ENCODE data around the gene AP1S2. TPM values are rescaled to one million over a fixed set of nuclear protein-coding genes. Genes with fewer than 3 reads are reported as not detected.
"Not testable (repeated sequence)": the region's sequence is repeated elsewhere in the genome, so short reads cannot be mapped to it uniquely, and the experiment has no call there.

The AP1S2 gene
- total RNA-seq, 1 experiment from 2014 or later = 54.5 TPM

DNA sequence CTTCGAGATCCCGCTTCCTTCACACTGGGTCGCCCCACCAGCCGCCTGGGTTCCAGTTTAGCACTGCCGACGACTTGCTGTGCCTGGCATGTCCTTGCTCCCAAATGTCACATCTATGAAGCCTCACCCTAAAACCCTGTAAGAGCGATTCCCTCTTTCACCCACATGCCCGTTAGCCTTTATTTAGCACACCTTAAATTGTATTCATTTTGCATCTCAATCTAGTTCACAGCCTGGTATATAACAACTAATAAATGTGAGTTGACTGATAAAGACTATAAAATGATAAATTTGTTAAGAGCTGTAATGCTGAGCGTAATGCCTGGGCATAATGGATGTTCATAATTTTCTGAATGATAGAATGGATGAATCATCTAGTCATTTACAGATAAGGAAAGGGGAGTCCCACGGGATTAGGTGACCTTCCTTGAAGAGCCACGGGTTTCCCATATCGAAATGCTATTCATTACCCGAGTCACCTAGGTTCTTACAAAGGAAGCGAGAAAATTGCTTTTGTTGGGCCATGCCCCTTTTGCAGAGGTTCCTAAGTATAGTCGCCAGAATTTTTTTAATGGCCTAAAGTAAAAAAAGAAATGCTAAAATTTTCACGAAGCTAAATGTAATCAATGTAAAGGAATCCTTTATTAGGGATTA is 1.1 kb upstream of the AP1S2 start:
- no peak for DNase-seq (ENCODE audit: low spot score)

GRCh38 chrX:15854080-15854655 is 445 bp downstream of the AP1S2 start:
- peak; percentile 27 for DNase-seq (ENCODE audit: low spot score)

DNA sequence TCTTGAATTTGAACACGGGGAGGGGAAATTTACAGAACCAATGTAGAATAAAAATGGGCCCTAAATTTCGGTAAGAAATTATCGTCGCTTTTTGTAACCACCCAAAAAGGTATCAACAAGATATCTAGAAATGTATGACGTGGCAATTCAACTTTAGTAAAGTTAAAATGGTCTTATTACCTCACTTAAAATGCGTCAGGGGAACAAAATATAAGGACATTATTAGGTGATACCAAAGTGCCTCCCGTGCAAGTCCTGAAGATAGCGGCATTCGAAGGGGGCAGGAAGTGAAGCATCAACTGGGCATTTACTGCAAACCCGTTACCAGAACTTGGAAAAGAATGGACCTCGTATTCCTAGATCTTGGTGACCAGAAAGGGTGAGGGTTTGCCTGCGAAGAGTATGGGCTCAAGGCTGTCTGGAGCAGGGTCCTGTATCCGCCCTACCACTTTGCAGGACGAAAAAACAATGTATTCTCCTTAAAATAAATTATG is 980 bp downstream of the AP1S2 start:
- DNase-seq (ENCODE audit: low spot score) = no peak

DNA sequence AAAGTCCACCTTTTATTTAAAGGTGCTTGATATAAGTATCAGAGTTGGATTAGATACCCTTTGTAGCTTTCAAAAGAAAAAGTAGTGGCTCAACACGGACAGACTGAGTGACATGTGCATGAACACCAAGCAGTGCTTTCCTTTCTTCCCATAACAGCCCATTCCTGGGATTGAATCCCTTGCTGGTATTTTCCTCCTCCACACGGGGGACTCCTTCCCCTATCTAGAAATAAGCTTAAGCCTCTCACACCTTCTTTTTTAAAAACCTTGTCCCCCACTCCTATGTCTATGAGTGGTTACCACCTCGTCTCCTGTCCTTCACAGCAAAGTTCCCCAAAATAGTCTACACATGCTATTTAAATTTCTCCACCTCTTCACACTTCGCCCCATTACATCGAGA is 5.1 kb downstream of the AP1S2 start:
- DNase-seq (ENCODE audit: low spot score) = no peak

DNA sequence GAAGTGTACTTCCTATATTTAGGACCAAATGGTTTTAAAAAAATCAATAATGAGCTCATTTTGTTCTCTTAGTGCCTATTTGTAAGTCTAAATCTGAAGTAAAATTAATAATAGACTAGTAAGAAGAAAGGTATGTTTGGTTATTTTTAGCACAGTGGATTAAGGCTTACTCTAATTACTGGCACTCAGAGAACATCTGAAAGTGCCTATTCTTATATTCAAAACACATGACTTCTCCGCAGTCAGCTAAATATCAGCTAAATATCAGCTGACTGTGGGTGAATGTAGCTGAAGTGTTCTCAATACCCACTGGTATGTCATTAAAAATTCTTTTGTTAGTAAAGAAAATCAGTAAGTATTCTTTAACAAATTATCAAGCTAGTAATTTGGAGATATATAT is 6.0 kb downstream of the AP1S2 start:
- DNase-seq (ENCODE audit: low spot score) = no peak

GRCh38 chrX:15843960-15844359 is 10.7 kb downstream of the AP1S2 start:
- DNase-seq (ENCODE audit: low spot score) = no peak

- DNase-seq (ENCODE audit: low spot score) = no peak
Observed at GRCh38 chrX:15841853-15842516, 12.6 kb downstream of the AP1S2 start.

DNA sequence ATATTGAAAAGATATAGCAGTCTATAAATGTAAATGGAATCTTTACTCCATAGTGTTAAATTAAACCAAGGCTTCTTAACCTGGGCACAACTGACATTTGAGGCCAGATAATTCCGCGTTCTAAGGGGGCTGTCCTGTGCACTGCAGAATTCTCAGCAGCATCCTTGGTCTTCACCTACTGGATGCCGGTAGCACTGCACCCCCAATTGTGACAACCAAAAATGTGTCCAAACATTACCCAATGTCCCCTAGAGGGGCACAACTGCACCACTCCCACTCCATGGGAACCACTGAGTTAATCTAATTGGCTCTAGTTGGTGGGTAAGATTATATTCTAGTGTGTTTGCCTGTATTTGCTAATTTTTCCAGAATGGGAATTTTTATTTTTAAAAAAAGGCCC is 16.6 kb downstream of the AP1S2 start:
- peak; percentile 4 for DNase-seq (ENCODE audit: low spot score)

DNA sequence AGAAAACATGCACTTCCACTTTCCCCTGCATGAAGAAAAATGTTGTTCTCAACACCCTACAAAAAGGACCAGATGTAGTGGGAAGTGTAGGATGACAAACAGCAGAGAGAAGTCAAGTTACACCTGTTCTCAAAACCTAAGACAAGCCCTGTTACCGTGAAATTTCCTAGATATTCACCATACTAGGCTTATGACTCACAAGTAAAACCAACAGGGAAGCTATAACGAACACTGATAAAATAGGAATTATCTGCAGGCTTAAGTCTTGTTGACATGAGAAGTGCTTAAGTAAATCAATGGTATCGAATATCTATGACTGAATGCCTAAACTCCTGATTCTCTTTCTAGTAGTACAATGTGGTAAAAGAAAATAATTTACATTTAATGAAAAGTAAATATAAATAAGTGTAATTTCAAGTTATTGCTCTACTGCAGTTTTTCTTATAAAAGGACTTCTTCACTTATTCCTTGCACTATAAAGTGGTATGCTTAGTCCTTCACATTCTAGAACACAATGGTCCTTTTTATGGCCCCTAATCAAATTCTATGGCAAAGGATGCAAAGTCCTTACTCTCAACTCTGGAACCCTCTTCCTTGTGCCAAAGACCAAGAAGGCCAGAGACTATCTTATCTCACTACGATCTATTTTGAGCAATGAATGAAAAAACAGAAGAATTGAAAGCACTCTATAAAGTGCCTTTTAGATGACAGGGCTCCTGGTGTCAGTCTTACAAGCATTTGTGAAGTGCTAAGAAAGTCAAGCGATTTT is 19.6 kb downstream of the AP1S2 start:
- DNase-seq (ENCODE audit: low spot score) = no peak

GRCh38 chrX:15834053-15834452 is 20.6 kb downstream of the AP1S2 start:
- DNase-seq (ENCODE audit: low spot score) = no peak

DNA sequence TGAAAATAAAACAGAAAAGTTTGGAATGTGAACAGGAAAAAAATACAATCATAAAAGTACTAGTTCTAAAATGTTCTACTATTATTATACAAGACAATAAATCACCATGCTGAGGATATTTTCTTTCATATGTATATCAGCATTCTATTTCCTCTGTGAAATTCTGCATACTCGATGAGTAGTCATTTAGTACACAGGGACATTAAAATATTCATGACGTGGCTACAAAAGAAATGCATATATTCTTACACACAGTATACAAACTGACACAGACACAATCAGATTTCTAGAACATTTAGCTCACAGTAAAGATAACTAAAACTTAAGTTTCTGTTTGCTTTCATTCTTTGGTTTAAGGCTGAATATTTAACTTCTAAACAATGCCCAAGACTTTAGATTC is 23.3 kb downstream of the AP1S2 start:
- not testable (repeated sequence) for DNase-seq (ENCODE audit: low spot score)

DNA sequence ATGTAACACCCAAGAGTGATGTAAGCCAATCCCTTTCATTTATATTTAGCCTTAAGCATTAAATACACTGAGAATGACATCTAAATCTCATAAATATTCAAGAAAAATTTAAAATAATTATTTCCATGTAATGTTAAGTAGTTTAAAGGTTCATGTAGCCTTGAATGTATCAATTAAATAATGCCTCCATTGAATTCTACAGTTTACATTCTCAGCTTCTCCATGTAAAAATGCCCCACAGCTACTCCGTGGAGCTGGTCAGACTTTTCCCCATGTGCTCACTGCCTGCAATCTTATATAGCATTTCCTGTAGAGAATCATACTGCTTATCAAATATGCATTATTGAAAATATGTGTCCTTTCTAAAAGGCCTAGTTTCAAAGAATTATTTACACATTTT is 25.4 kb downstream of the AP1S2 start:
- DNase-seq (ENCODE audit: low spot score) = no peak

GRCh38 chrX:15825936-15826335 is 28.7 kb downstream of the AP1S2 start:
- DNase-seq (ENCODE audit: low spot score) = no peak

DNA sequence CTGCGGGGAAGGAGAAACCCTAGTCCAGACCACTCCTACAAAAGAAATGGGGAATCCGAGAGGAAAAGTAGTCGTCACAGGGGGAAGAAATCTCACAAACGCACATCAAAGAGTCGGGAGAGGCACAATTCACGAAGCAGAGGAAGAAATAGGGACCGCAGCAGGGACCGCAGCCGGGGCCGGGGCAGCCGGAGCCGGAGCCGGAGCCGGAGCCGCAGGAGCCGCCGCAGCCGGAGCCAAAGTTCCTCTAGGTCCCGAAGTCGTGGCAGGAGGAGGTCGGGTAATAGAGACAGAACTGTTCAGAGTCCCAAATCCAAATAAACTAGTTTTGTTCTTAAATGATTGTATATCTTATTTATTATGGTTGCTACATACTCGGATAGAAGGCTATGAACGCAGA is 31.7 kb downstream of the AP1S2 start:
- DNase-seq (ENCODE audit: low spot score) = no peak

DNA sequence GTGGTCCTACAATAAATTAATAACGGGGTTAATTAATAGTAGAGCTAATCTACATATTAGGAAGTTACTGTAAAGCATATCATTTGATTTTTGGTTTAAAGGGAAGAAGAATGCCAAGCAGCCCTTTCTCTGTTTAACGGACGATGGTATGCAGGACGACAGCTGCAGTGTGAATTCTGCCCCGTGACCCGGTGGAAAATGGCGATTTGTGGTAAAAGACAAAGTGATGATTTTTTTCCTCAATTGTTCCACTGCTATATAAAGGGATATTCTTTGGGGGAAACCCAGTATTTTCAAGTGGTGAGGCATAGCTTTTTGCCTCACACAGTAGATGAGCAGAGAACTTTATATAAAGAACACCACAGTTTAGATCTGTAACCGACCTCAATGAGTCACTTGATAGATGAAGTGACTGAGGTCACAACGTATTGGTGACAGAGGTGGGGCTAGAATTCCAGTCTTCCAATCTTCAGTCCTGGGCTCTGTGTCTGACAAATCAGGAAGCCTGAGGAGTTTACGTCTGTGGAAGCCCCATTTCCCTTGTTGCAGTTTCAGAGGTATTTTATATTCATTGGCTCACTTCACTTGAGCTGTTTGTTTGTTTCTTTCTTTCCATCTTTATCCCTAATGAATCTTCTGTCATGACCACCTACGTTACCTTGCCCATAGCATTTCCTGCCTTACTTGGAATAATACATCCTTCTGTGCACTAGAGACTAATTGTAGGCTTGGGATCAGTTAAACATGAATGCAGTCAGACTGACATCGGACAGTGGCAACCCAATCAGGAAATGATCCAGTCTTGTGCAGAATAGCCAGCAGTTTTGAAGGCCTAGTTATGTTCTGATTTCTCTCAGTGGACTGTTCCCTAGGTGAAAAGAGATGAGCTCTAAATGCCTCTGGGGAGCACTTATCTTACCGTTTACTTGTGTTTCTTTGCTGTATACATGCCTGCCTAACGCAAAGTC is 34.2 kb downstream of the AP1S2 start:
- peak; percentile 43 for DNase-seq (ENCODE audit: low spot score)

GRCh38 chrX:15816886-15817285 is 37.7 kb downstream of the AP1S2 start:
- DNase-seq (ENCODE audit: low spot score) = peak; percentile 73

DNA sequence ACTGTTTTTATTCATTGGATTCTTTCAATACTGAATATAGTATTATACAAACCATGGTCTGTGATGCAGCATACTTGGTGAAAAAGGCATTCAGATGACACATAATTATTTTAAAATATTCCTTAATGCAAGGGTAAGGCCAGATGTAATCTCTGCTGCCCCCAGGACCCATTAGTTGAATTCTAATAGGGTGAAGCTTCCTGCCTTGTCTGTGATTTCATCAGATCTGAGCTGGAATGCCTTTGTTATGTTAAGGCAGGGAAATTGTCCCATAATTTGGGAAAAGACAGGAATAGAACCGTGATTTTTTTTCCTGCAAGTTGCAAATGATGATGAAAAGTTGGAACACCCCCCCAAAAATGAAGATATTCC is 38.2 kb downstream of the AP1S2 start:
- DNase-seq (ENCODE audit: low spot score) = no peak

GRCh38 chrX:15815779-15816437 is 38.7 kb downstream of the AP1S2 start:
- peak; percentile 57 for DNase-seq (ENCODE audit: low spot score)

DNA sequence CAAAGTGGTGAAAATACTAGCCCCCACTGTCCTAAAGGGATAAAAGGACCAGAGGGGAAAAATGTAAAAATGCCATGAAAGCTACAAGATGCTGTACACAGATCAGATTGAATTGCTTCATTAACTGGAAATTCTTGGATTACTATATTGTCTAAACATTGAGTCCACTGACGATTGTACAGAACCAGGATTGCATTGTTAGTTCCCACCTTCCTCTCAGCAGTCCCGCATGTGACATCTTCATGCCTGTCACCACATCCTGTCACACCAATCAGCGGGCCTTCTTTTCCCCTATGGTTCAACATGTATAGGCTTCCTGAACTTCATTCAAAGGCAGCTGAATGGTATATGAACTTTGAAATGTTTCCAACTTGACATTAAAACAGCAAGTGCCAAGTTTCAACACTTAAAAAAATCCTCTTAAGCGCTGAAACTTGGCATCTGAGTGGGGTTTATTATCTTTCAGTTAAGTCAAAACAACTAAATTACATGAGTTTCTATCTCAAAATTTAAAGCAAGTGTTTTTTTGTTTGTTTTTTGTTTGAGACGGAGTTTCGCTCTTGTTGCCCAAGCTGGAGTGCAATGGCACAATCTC is 39.7 kb downstream of the AP1S2 start:
- no peak for DNase-seq (ENCODE audit: low spot score)

DNA sequence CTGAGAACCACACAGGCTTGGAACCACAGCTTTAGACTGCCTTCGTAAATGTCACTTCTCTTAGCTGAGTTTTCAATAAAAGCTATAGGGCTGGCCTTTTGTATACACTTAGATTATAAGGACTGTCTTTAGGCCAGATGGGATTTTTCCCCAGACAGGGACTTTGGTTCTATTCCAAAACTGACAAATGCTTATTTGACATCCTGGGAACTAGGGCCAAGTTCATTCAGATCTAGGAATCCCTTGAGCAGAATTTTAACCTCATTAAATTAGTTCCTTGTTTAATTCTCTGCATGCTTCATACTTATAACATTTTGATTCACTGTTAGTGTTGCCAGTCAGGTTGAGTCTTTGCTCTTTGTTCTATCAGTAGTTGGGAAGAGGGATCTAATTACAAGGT is 41.2 kb downstream of the AP1S2 start:
- no peak for DNase-seq (ENCODE audit: low spot score)
